CD4-positive, alpha-beta T cell (primary cell): ENCODE measurements around the gene MYDGF. TPM values are rescaled to one million over a fixed set of nuclear protein-coding genes. Genes with fewer than 3 reads are reported as not detected.

Experiments used
- ATAC-seq: fragments of 200-7000 bp; cut with Tn5 transposase; one replicate; pipeline ENCODE4 v1.10.0; 2022; ENCODE audit warnings: mild to moderate bottlenecking; ENCODE audit not compliant: poor library complexity
- CTCF ChIA-PET: fragments of 350-600 bp; sonication (Branson Sonifier 250); formaldehyde crosslinking; loops from one replicate; lab custom pipeline; 2021; ENCODE audit warnings: antibody characterized with exemption, inconsistent platforms; lab: Charles Lee
- POLR2A ChIA-PET: fragments of 350-600 bp; sonication (Branson Sonifier 250); formaldehyde crosslinking; loops from one replicate; lab custom pipeline; 2021; ENCODE audit warnings: antibody characterized with exemption, inconsistent platforms; lab: Charles Lee
- DNase-seq, 14 experiments: peaks; one replicate each; pipeline ENCODE4 v3.0.0-alpha.2; 2013 to 2020; ENCODE audit warnings: mixed read lengths in 2 of 14
- H3K27ac ChIP-seq, 2 donors: one replicate each; pipeline versions ENCODE4 v1.5.1 to v1.7.0; 2013; ENCODE audit warnings: low read length in 2 of 2, low read depth in 1 of 2, mild to moderate bottlenecking in 1 of 2
- H3K27me3 ChIP-seq, 2 experiments: 1 replicate in 1 of 2; 2 replicates in 1 of 2; pipeline versions ENCODE4 v1.6.1 to v1.7.0; 2013; ENCODE audit warnings: low read length in 2 of 2, control low read depth in 1 of 2, mild to moderate bottlenecking in 1 of 2, moderate library complexity in 1 of 2; ENCODE audit not compliant: insufficient read depth in 2 of 2, control insufficient read depth in 1 of 2
- H3K36me3 ChIP-seq: one replicate; pipeline ENCODE4 v1.6.1; 2013; ENCODE audit warnings: low read length, control low read depth; ENCODE audit not compliant: insufficient read depth
- H3K4me1 ChIP-seq: one replicate; pipeline ENCODE4 v1.6.1; 2013; ENCODE audit warnings: low read length, control low read depth; ENCODE audit not compliant: insufficient read depth
- H3K4me3 ChIP-seq: one replicate; pipeline ENCODE4 v1.5.1; 2013; ENCODE audit warnings: mild to moderate bottlenecking, low read length, moderate library complexity
- H3K9me3 ChIP-seq, 2 experiments: 1 replicate in 1 of 2; 2 replicates in 1 of 2; pipeline versions ENCODE4 v1.6.1 to v1.7.0; 2013; ENCODE audit warnings: low read length in 2 of 2, mild to moderate bottlenecking in 2 of 2, control low read depth in 1 of 2, moderate library complexity in 1 of 2; ENCODE audit not compliant: control insufficient read depth in 1 of 2, insufficient read depth in 1 of 2
- H3K27ac Mint-ChIP-seq: one replicate; pipeline ENCODE4 v1.8.0; 2020; ENCODE audit warnings: mixed read lengths
- H3K27me3 Mint-ChIP-seq: one replicate; pipeline ENCODE4 v1.8.0; 2021; ENCODE audit warnings: mixed read lengths
- H3K36me3 Mint-ChIP-seq: one replicate; pipeline ENCODE4 v1.8.0; 2021; ENCODE audit warnings: low read depth, mixed read lengths
- H3K4me1 Mint-ChIP-seq: one replicate; pipeline ENCODE4 v1.8.0; 2021; ENCODE audit warnings: low read depth, mixed read lengths
- H3K4me3 Mint-ChIP-seq: one replicate; pipeline ENCODE4 v1.8.0; 2020; ENCODE audit warnings: mild to moderate bottlenecking, mixed read lengths
- H3K9me3 Mint-ChIP-seq: one replicate; pipeline ENCODE4 v1.8.0; 2020; ENCODE audit warnings: mixed read lengths
- CTCF ChIP-seq: fragments of 200-600 bp; IDR thresholded peaks from one replicate; pipeline ENCODE4 v1.8.0; 2022; ENCODE audit warnings: antibody characterized with exemption, mild to moderate bottlenecking
- intact Hi-C, 2 experiments: fragments of 100-400 bp; cut with DNase I in 1 of 2; cut with micrococcal nuclease in 1 of 2; formaldehyde crosslinking; loops; one replicate each; pipeline versions ENCODE4 v1.15.1 to v1.9.0; 2023 to 2025; cut with DNase I, micrococcal nuclease
- total RNA-seq, 174 experiments: library from RNA in 2 of 174; stranded (reverse) in 2 of 174; gene quantifications; one replicate each; pipeline ENCODE4 v1.2.3 and lab custom pipeline; 2021 to 2026

Gene MYDGF
- total RNA-seq, 2 experiments from 2014 or later = 22.0 to 23.0 TPM

- Mint-ChIP-seq H3K27ac (no peak overlapping the region), H3K4me1 (no peaks in the 10 kb centered on the region), H3K4me3 (no peak overlapping the region), H3K27me3 (no peaks in the 10 kb centered on the region), H3K36me3 (peaks cover 7% of the 10 kb centered on the region), H3K9me3 (no peaks in the 10 kb centered on the region)
- H3K9me3 ChIP-seq = no peaks in the 10 kb centered on the region
- no peak overlapping the region for H3K27ac ChIP-seq
- ATAC-seq = no peak
- DNase-seq = no peak
- H3K4me1 ChIP-seq = peaks cover 2% of the 10 kb centered on the region
- no peaks in the 10 kb centered on the region for H3K27me3 ChIP-seq
- ChIA-PET CTCF (no interaction called here), POLR2A (no interaction called here)
- H3K36me3 ChIP-seq = peaks cover 26% of the 10 kb centered on the region
- no peak for TF ChIP-seq CTCF
- intact Hi-C loops = no loop called here
- no peak overlapping the region for H3K4me3 ChIP-seq
Measured at GRCh38 chr19:4649392-4650047, 20.6 kb downstream of the MYDGF start.

GRCh38 chr19:4647676-4648644, 22.2 kb downstream of the MYDGF start:
- Histone ChIP-seq H3K9me3 (no peaks in the 10 kb centered on the region), H3K4me3 (no peak overlapping the region), H3K4me1 (peaks cover 2% of the 10 kb centered on the region), H3K27me3 (no peaks in the 10 kb centered on the region), H3K36me3 (peaks cover 18% of the 10 kb centered on the region), H3K27ac (no peak overlapping the region)
- Mint-ChIP-seq H3K36me3 (peaks cover 5% of the 10 kb centered on the region), H3K27ac (no peak overlapping the region), H3K9me3 (no peaks in the 10 kb centered on the region), H3K27me3 (no peaks in the 10 kb centered on the region), H3K4me1 (no peaks in the 10 kb centered on the region), H3K4me3 (no peak overlapping the region)
- ChIA-PET POLR2A (no interaction called here), CTCF (no interaction called here)
- no peak for TF ChIP-seq CTCF
- intact Hi-C loops = no loop called here
- peak in 1 of 14 experiments; percentile 18 for DNase-seq
- ATAC-seq = no peak

GRCh38 chr19:4645718-4646117, 24.4 kb downstream of the MYDGF start:
- H3K9me3 ChIP-seq = no peaks in the 10 kb centered on the region
- Mint-ChIP-seq H3K27ac (no peak overlapping the region), H3K27me3 (no peaks in the 10 kb centered on the region), H3K36me3 (no peaks in the 10 kb centered on the region), H3K9me3 (no peaks in the 10 kb centered on the region), H3K4me3 (no peak overlapping the region), H3K4me1 (peaks cover 6% of the 10 kb centered on the region)
- CTCF ChIA-PET = interaction anchor here (1.6 kb wide), 1 partner anchor 9 kb away, joined by 4 read pairs; no protein-coding TSS in a partner anchor
- peaks cover 13% of the 10 kb centered on the region for H3K36me3 ChIP-seq
- H3K4me1 ChIP-seq = peaks cover 14% of the 10 kb centered on the region
- DNase-seq (no peak), ATAC-seq (no peak)
- no peak overlapping the region for H3K4me3 ChIP-seq
- H3K27me3 ChIP-seq = no peaks in the 10 kb centered on the region
- POLR2A ChIA-PET = no interaction called here
- no peak for TF ChIP-seq CTCF
- intact Hi-C loops = no loop called here
- no peak overlapping the region for H3K27ac ChIP-seq
